NT2/D1 (cell line): ENCODE data around the gene LIMS1.

ENCODE experiments used
- SUZ12 ChIP-seq: IDR thresholded peaks from 2 replicates; pipeline ENCODE4 v1.6.1; 2011; ENCODE audit not compliant: insufficient read length, insufficient read depth; ENCODE audit errors: extremely low read depth
- YY1 ChIP-seq: IDR thresholded peaks from 2 replicates; pipeline ENCODE4 v1.6.1; 2011; ENCODE audit not compliant: insufficient read length, insufficient read depth
- ZNF274 ChIP-seq: IDR thresholded peaks from 2 replicates; pipeline ENCODE4 v1.6.1; 2011; ENCODE audit warnings: mild to moderate bottlenecking, low read depth, low read length

GRCh38 chr2:108707300-108707699, 173.0 kb downstream of the LIMS1 start:
- no peak for TF ChIP-seq YY1
- no peak for TF ChIP-seq SUZ12
- TF ChIP-seq ZNF274: no peak
